Hypothalamus (tissue), 51 donors: ENCODE measurements around the gene TERT.
"Not testable (repeated sequence)": the region's sequence is repeated elsewhere in the genome, so short reads cannot be mapped to it uniquely, and the experiment has no call there.

Experiments used
- DNase-seq, 51 donors: peaks; one replicate each; lab custom pipeline; 2025; lab: John Stamatoyannopoulos, UW

Gene TERT

DNA sequence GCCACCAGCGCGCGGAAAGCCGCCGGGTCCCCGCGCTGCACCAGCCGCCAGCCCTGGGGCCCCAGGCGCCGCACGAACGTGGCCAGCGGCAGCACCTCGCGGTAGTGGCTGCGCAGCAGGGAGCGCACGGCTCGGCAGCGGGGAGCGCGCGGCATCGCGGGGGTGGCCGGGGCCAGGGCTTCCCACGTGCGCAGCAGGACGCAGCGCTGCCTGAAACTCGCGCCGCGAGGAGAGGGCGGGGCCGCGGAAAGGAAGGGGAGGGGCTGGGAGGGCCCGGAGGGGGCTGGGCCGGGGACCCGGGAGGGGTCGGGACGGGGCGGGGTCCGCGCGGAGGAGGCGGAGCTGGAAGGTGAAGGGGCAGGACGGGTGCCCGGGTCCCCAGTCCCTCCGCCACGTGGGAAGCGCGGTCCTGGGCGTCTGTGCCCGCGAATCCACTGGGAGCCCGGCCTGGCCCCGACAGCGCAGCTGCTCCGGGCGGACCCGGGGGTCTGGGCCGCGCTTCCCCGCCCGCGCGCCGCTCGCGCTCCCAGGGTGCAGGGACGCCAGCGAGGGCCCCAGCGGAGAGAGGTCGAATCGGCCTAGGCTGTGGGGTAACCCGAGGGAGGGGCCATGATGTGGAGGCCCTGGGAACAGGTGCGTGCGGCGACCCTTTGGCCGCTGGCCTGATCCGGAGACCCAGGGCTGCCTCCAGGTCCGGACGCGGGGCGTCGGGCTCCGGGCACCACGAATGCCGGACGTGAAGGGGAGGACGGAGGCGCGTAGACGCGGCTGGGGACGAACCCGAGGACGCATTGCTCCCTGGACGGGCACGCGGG is at the start of gene TERT:
Gene TERT, minus strand, starts transcription at position 234 of the 815 bp plus-strand sequence. Its CDS starts 79 bp downstream, at position 155.
- no peak for DNase-seq

- peak in 3 of 51 donors; percentile 36 to 42 (median 41) for DNase-seq
These were observed 49.3 kb upstream of the TERT start for GRCh38 chr5:1343931-1344901.

DNA sequence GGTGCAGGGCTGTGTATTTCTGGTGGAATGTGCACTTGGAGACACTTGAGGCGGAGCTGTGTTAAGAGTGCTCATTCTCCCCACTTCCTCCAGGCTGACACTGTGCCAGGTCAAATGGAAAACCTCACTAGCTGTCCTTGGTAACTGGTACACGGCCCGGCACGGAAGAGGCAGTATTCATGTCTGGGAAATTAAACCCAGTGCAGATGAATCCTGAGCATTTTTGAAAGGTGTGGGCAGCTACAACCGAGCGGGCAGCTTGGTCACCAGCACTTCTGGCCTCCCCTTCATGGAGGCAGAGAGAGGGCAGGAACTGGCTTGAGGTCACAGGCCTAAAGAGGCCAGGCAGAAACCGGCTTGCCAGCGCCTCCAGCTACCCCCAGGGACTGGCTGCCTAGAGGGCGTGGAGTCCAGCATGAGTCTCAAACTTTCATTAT is 48.5 kb upstream of the TERT start:
- DNase-seq: no peak

GRCh38 chr5:1342711-1343110 is 47.8 kb upstream of the TERT start:
- DNase-seq: not testable (repeated sequence)

DNA sequence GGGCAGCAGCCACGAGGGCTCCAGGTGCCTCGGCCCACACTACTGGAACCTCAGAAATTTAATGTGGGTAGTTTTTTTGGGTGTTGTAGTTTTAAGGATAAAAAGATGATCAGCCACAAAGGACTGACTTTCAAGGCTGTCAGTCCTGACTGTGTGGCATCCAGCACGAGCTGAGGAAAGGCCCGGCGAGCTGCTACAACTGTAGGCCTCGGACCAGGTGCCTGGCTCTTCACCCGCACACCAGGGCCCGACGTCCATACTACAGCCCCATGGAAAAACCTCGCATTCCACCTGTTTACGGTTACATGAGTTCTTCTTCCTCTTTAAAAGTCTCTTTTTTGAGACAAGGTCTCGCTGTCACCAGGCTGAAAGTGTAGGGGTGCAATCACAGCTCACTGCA is 47.4 kb upstream of the TERT start:
- DNase-seq: no peak

GRCh38 chr5:1341863-1342262 is 47.0 kb upstream of the TERT start:
- DNase-seq: no peak

DNA sequence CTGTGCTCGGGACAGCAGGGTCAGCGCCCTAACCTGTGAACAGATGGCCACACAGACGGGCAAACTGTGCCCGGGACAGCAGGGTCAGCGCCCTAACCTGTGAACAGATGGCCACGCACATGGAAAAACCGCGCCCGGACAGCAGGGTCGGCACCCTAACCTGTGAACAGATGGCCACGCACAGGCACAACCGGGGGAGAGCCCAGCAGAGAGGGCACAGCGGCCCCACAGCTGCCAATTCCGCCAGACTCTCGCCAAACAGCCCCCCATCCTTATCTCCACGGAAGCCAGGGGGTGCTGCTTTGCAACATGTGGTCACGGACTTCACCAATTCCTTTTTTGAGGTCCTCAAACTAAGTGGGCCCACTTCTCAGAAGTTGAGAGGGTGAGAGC is 44.9 kb upstream of the TERT start:
- not testable (repeated sequence) for DNase-seq

- not testable (repeated sequence) for DNase-seq
These were observed 44.4 kb upstream of the TERT start for GRCh38 chr5:1339139-1339817.

- DNase-seq: no peak
These were observed 43.7 kb upstream of the TERT start for GRCh38 chr5:1338506-1339070.

- DNase-seq: no peak
These were observed 43.3 kb upstream of the TERT start for GRCh38 chr5:1338196-1338490.

- no peak for DNase-seq
These were observed 42.8 kb upstream of the TERT start for GRCh38 chr5:1337489-1338195.

GRCh38 chr5:1336749-1337488 is 42.1 kb upstream of the TERT start:
- DNase-seq: no peak

DNA sequence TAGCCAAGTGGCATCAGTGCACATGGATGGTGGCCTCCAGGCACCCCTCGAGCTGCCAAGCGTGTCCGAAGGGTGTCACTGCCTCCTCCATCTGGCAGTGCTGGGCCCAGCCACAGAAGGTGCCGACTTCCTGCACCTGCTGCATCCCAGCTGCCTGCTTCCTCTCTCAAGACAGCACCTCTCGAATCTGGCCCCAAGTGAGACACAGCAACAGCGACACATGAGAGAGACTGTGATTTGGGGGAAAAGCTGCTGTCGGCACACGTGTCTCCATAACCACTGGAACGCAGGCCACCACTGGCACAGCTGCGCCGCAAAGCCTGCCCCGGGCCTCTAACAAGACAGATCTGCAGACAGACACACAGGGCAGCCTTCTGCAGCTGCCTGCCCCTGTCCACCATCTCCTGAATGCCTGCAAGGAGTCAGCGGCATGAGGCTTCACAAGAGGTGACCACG is 41.3 kb upstream of the TERT start:
- DNase-seq: no peak

- DNase-seq: no peak
These were observed 40.8 kb upstream of the TERT start for GRCh38 chr5:1335540-1336095.

GRCh38 chr5:1334831-1335539 is 40.1 kb upstream of the TERT start:
- no peak for DNase-seq

DNA sequence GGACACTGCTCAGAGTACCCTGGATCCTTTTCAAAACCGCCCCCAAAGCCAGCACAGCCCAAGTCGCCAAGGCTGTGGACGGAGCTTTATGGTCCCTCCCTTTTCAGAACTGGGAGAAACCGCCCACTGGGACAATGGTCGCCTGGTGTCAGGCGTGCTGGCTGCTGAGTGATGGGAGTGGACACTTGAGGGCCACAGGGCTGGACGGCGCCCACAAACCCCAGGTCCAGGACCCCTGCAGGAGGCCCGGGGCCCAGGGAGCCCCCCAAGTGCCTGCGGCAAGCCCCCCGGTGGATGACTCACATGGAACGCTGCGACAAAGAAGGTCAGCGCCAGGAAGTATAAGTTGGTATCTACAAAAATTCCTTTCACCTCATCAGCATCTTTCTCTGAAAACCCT is 39.1 kb upstream of the TERT start:
- DNase-seq: no peak

- DNase-seq: not testable (repeated sequence)
These were observed 38.4 kb upstream of the TERT start for GRCh38 chr5:1333286-1333685.

DNA sequence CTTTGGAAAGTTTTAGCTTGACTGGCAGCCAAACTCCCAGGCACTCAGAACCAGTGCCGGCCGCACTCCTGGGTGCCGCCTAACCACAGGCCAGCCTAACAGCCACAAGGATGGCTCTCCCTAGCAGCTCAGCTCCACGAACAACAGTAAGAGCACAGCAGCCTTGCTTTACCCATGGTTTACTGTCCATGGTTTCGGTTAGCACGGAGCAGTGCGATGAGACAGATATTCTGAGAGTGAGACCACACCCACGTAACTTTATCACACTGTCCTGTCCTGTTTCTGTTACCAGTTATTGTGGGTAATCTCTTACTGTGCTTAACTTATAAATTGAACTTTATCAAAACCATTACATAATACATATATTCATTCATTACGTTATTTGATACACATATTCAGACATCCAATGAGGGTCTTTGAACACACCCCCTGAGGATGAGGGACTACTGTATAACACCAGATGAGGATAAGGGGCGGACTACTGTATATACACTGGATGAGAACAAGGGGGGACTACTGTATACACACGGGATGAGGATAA is 37.7 kb upstream of the TERT start:
- DNase-seq: no peak
